GM12878 (cell line): ENCODE results near the gene MCM5. TPM values are rescaled to one million over a fixed set of nuclear protein-coding genes. Genes with fewer than 3 reads are reported as not detected.

ENCODE experiments used
- ATF7 ChIP-seq: fragments of 450-650 bp; IDR thresholded peaks from 2 replicates; pipeline ENCODE4 v1.6.1; 2016; ENCODE audit warnings: low read depth, mild to moderate bottlenecking
- CBX3 ChIP-seq: fragments of 200-600 bp; sonication (generic); IDR thresholded peaks from 2 replicates; pipeline ENCODE4 v1.6.1; 2016; ENCODE audit warnings: low read depth, borderline replicate concordance
- CHD1 ChIP-seq: IDR thresholded peaks from 2 replicates; pipeline ENCODE4 v1.6.1; 2012; ENCODE audit warnings: low read depth, low read length, improper control_type of control experiment
- CREB1 ChIP-seq: IDR thresholded peaks from 2 replicates; pipeline ENCODE4 v1.6.1; 2012; ENCODE audit warnings: low read depth, mild to moderate bottlenecking, inconsistent platforms
- DPF2 ChIP-seq: fragments of 450-650 bp; IDR thresholded peaks from 2 replicates; pipeline ENCODE4 v1.6.1; 2017; ENCODE audit warnings: mild to moderate bottlenecking
- EED ChIP-seq: sonication (generic); IDR thresholded peaks from 2 replicates; pipeline ENCODE4 v1.6.1; 2016; ENCODE audit warnings: antibody characterized with exemption, low read depth
- HCFC1 ChIP-seq: fragments of 150-350 bp; IDR thresholded peaks from 2 replicates; pipeline ENCODE4 v1.6.1; 2014; ENCODE audit warnings: low read length
- IKZF1 ChIP-seq: fragments of 450-650 bp; conservative IDR thresholded peaks from 2 replicates; pipeline ENCODE4 v1.6.1; 2017; ENCODE audit warnings: antibody characterized with exemption, mild to moderate bottlenecking
- KDM1A ChIP-seq: fragments of 200-600 bp; sonication (generic); IDR thresholded peaks from 2 replicates; pipeline ENCODE4 v1.6.1; 2016; ENCODE audit warnings: borderline replicate concordance
- POU2F2 ChIP-seq: IDR thresholded peaks from 3 replicates; pipeline ENCODE4 v1.6.1; 2011; ENCODE audit warnings: low read depth, mild to moderate bottlenecking, low read length, borderline replicate concordance
- RAD21 ChIP-seq: IDR thresholded peaks from 2 replicates; pipeline ENCODE4 v1.6.1; 2011; ENCODE audit warnings: mild to moderate bottlenecking, low read depth, low read length, moderate library complexity; ENCODE audit not compliant: insufficient read depth
- RB1 ChIP-seq: fragments of 450-650 bp; formaldehyde crosslinking; IDR thresholded peaks from 2 replicates; pipeline ENCODE4 v1.6.1; 2017; ENCODE audit warnings: mild to moderate bottlenecking, borderline replicate concordance
- SIN3A ChIP-seq: IDR thresholded peaks from 2 replicates; pipeline ENCODE4 v1.6.1; 2012; ENCODE audit warnings: low read depth, low read length, improper control_type of control experiment
- SMAD5 ChIP-seq: IDR thresholded peaks from 2 replicates; pipeline ENCODE4 v1.6.1; 2016; ENCODE audit warnings: antibody characterized with exemption, low read depth
- STAT3 ChIP-seq: IDR thresholded peaks from 2 replicates; pipeline ENCODE4 v1.6.1; 2011; ENCODE audit warnings: low read depth, low read length, improper control_type of control experiment
- TARDBP ChIP-seq: IDR thresholded peaks from 2 replicates; pipeline ENCODE4 v1.6.1; 2016; ENCODE audit warnings: borderline replicate concordance
- YBX1 ChIP-seq: fragments of 450-650 bp; IDR thresholded peaks from 2 replicates; pipeline ENCODE4 v1.6.1; 2016; ENCODE audit warnings: antibody characterized with exemption
- ZSCAN29 ChIP-seq: fragments of 450-650 bp; IDR thresholded peaks from 2 replicates; pipeline ENCODE4 v1.6.1; 2017; ENCODE audit warnings: mild to moderate bottlenecking, moderate library complexity
- polyA plus RNA-seq, 11 experiments: library from polyadenylated mRNA; depleted of rRNA in 4 of 11; unstranded in 6 of 11; stranded (reverse) in 5 of 11; fragments of >200 nt; fragmentation: Nextera tagmentation in 4 of 11; fragmentation: Illumina TruSeq in 1 of 11; extraction: Ambion mirVana in 4 of 11; extraction: Trizol in 1 of 11; gene quantifications; 1 replicate in 1 of 11; 2 replicates in 10 of 11; pipeline versions ENCODE4 v1.2.1 to v1.2.3, GENCODE V29; 2011 to 2016; ENCODE audit warnings: inconsistent platforms in 2 of 11, missing spikeins in 2 of 11, low read depth in 1 of 11
- total RNA-seq, 4 experiments: library from RNA; depleted of rRNA in 3 of 4; stranded (reverse); fragments of >200 nt in 3 of 4; fragmentation: Illumina TruSeq in 1 of 4; extraction: Trizol in 1 of 4; gene quantifications; 2 replicates each; pipeline versions ENCODE4 v1.2.1 to v1.2.3, GENCODE V29; 2013 to 2021
- TF ChIP-seq, protein P1 (sequence below): IDR thresholded peaks from 2 replicates; pipeline ENCODE4 v1.6.1; 2012; ENCODE audit warnings: low read depth, low read length, improper control_type of control experiment
- TF ChIP-seq, protein P2 (sequence below): IDR thresholded peaks from 2 replicates; pipeline ENCODE4 v1.6.1; 2012; ENCODE audit warnings: low read depth, low read length, improper control_type of control experiment
- TF ChIP-seq, protein P3 (sequence below): fragments of 450-650 bp; IDR thresholded peaks from 2 replicates; pipeline ENCODE4 v1.6.1; 2017; ENCODE audit warnings: mild to moderate bottlenecking, moderate library complexity
- TF ChIP-seq, protein P4 (sequence below): fragments of 450-650 bp; formaldehyde crosslinking; IDR thresholded peaks from 2 replicates; pipeline ENCODE4 v1.4.0; 2020; ENCODE audit warnings: mild to moderate bottlenecking, moderate library complexity

The MCM5 gene
- total and polyA plus RNA-seq, 10 of the 15 experiments (the other 5 are each of a cell fraction or from before 2014, with no cell fraction given): 14.1 to 360 (median 164) TPM

DNA sequence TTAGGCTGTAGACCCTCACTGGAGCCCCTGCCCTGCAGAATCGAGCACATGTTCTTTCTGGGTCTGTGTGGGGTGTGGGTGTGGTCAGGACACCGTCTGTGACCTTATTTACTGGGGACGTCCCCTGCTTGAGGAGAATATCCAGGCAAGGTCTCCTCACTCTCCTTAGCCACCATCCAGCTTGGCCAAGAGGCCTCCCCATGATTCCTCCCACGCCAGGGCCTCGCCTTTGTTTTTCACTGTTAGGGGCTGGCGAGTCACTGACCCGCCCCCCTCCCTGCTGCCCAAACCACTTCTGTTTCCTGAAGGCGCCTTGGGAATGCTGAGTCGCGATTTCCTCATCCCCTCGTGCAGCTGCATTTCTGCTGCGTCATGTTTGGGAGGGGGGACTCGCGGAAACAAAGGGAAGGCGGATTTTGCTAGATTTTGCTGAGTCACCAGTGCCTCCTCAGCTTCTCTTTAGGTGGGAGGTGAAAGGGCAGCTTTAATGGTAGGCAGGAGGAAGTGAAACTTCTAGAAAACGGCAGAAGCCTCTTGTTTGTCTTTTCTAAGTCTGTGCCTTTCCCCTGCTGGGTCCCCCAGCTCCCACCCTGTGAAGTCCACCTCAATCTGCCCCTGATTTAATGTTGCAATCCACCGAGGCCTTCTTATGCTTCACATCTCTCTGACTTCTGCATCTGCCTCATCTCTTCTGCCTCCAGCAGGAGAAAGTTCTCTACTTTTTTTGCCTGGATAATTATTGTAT lies 23.0 kb upstream of the MCM5 start (continued):
- TF ChIP-seq, protein P1, sequence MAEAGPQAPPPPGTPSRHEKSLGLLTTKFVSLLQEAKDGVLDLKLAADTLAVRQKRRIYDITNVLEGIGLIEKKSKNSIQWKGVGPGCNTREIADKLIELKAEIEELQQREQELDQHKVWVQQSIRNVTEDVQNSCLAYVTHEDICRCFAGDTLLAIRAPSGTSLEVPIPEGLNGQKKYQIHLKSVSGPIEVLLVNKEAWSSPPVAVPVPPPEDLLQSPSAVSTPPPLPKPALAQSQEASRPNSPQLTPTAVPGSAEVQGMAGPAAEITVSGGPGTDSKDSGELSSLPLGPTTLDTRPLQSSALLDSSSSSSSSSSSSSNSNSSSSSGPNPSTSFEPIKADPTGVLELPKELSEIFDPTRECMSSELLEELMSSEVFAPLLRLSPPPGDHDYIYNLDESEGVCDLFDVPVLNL: no peak
- TF ChIP-seq DPF2 (peak; percentile 96), HCFC1 (peak; percentile 5; the same call in 1 of the 2 replicates), CHD1 (no peak), CBX3 (no peak), EED (peak; percentile 91), CREB1 (peak; percentile 50; the same call in 1 of the 2 replicates), POU2F2 (peak; percentile 72; the same call in 2 of the 3 replicates), SIN3A (peak; percentile 59), KDM1A (no peak), ATF7 (peak; percentile 72), SMAD5 (no peak), TARDBP (0 out of 2 replicates have a peak, but pooled peaks have one; percentile 20), YBX1 (no peak), RAD21 (0 out of 2 replicates have a peak, but pooled peaks have one; percentile 0), ZSCAN29 (no peak), IKZF1 (peak; percentile 97), RB1 (peak; percentile 47; the same call in 1 of the 2 replicates), STAT3 (peak; percentile 47; the same call in 1 of the 2 replicates)
- TF ChIP-seq, protein P2, sequence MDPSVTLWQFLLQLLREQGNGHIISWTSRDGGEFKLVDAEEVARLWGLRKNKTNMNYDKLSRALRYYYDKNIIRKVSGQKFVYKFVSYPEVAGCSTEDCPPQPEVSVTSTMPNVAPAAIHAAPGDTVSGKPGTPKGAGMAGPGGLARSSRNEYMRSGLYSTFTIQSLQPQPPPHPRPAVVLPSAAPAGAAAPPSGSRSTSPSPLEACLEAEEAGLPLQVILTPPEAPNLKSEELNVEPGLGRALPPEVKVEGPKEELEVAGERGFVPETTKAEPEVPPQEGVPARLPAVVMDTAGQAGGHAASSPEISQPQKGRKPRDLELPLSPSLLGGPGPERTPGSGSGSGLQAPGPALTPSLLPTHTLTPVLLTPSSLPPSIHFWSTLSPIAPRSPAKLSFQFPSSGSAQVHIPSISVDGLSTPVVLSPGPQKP: no peak
- TF ChIP-seq, protein P3, sequence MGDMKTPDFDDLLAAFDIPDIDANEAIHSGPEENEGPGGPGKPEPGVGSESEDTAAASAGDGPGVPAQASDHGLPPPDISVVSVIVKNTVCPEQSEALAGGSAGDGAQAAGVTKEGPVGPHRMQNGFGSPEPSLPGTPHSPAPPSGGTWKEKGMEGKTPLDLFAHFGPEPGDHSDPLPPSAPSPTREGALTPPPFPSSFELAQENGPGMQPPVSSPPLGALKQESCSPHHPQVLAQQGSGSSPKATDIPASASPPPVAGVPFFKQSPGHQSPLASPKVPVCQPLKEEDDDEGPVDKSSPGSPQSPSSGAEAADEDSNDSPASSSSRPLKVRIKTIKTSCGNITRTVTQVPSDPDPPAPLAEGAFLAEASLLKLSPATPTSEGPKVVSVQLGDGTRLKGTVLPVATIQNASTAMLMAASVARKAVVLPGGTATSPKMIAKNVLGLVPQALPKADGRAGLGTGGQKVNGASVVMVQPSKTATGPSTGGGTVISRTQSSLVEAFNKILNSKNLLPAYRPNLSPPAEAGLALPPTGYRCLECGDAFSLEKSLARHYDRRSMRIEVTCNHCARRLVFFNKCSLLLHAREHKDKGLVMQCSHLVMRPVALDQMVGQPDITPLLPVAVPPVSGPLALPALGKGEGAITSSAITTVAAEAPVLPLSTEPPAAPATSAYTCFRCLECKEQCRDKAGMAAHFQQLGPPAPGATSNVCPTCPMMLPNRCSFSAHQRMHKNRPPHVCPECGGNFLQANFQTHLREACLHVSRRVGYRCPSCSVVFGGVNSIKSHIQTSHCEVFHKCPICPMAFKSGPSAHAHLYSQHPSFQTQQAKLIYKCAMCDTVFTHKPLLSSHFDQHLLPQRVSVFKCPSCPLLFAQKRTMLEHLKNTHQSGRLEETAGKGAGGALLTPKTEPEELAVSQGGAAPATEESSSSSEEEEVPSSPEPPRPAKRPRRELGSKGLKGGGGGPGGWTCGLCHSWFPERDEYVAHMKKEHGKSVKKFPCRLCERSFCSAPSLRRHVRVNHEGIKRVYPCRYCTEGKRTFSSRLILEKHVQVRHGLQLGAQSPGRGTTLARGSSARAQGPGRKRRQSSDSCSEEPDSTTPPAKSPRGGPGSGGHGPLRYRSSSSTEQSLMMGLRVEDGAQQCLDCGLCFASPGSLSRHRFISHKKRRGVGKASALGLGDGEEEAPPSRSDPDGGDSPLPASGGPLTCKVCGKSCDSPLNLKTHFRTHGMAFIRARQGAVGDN: peak; percentile 90
- TF ChIP-seq, protein P4, sequence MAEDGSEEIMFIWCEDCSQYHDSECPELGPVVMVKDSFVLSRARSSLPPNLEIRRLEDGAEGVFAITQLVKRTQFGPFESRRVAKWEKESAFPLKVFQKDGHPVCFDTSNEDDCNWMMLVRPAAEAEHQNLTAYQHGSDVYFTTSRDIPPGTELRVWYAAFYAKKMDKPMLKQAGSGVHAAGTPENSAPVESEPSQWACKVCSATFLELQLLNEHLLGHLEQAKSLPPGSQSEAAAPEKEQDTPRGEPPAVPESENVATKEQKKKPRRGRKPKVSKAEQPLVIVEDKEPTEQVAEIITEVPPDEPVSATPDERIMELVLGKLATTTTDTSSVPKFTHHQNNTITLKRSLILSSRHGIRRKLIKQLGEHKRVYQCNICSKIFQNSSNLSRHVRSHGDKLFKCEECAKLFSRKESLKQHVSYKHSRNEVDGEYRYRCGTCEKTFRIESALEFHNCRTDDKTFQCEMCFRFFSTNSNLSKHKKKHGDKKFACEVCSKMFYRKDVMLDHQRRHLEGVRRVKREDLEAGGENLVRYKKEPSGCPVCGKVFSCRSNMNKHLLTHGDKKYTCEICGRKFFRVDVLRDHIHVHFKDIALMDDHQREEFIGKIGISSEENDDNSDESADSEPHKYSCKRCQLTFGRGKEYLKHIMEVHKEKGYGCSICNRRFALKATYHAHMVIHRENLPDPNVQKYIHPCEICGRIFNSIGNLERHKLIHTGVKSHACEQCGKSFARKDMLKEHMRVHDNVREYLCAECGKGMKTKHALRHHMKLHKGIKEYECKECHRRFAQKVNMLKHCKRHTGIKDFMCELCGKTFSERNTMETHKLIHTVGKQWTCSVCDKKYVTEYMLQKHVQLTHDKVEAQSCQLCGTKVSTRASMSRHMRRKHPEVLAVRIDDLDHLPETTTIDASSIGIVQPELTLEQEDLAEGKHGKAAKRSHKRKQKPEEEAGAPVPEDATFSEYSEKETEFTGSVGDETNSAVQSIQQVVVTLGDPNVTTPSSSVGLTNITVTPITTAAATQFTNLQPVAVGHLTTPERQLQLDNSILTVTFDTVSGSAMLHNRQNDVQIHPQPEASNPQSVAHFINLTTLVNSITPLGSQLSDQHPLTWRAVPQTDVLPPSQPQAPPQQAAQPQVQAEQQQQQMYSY (CRISPR knock-in tag): no peak
